Retina (tissue), 1 donor: ENCODE data around the gene PAPPA2.

Source experiments
- DNase-seq: peaks from one replicate; pipeline ENCODE4 v3.0.0-alpha.2; 2016

Gene PAPPA2

GRCh38 chr1:176866011-176866714, 403.2 kb downstream of the PAPPA2 start:
- DNase-seq, result no peak

GRCh38 chr1:176869577-176869976, 406.6 kb downstream of the PAPPA2 start:
- DNase-seq, result no peak

GRCh38 chr1:176876966-176877515, 414.1 kb downstream of the PAPPA2 start:
- DNase-seq, result no peak

- no peak for DNase-seq
Observed at GRCh38 chr1:176877557-176877956, 414.6 kb downstream of the PAPPA2 start.

GRCh38 chr1:176878750-176879536, 416.0 kb downstream of the PAPPA2 start:
- no peak for DNase-seq

GRCh38 chr1:176879784-176880620, 417.0 kb downstream of the PAPPA2 start:
- no peak for DNase-seq

GRCh38 chr1:176880955-176881595, 418.1 kb downstream of the PAPPA2 start:
- DNase-seq, result peak; percentile 73

GRCh38 chr1:176884286-176884685, 421.3 kb downstream of the PAPPA2 start:
- no peak for DNase-seq

- no peak for DNase-seq
Observed at GRCh38 chr1:176884911-176885310, 421.9 kb downstream of the PAPPA2 start.

GRCh38 chr1:176885341-176885740, 422.4 kb downstream of the PAPPA2 start:
- no peak for DNase-seq

- DNase-seq, result no peak
Observed at GRCh38 chr1:176885751-176886150, 422.8 kb downstream of the PAPPA2 start.

GRCh38 chr1:176888471-176889032, 425.6 kb downstream of the PAPPA2 start:
- DNase-seq, result no peak

- DNase-seq, result no peak
Observed at GRCh38 chr1:176893625-176894352, 430.8 kb downstream of the PAPPA2 start.

GRCh38 chr1:176894450-176894849, 431.5 kb downstream of the PAPPA2 start:
- DNase-seq, result no peak
